OCI-LY7 (cell line): ENCODE results near the gene IGF1R. TPM values are rescaled to one million over a fixed set of nuclear protein-coding genes. Genes with fewer than 3 reads are reported as not detected.

ENCODE experiments used
- BruUV-seq: library from RNA; stranded (reverse); fragments of 400-500 nt; replicated peaks from 2 replicates; lab custom pipeline; 2021; lab: Mats Ljungman, UMichigan
- CTCF ChIA-PET: fragments of 300-600 bp; sonication (Branson Sonifier 250); formaldehyde crosslinking; loops from one replicate; lab custom pipeline; 2022; ENCODE audit warnings: antibody characterized with exemption; ENCODE audit not compliant: unreplicated experiment; lab: Charles Lee
- POLR2A ChIA-PET: fragments of 300-600 bp; sonication (Branson Sonifier 250); formaldehyde crosslinking; loops from one replicate; lab custom pipeline; 2022; ENCODE audit warnings: antibody characterized with exemption; lab: Charles Lee
- DNase-seq: peaks from one replicate; pipeline ENCODE4 v3.0.0-alpha.2; 2015; ENCODE audit warnings: low spot score
- H2AFZ ChIP-seq: fragments of 200-600 bp; sonication (generic), shearing (Covaris generic); 2 replicates; pipeline ENCODE4 v1.6.1; 2014; ENCODE audit warnings: mild to moderate bottlenecking, antibody characterized with exemption, low read length, moderate library complexity
- H3K27ac ChIP-seq: fragments of 200-600 bp; sonication (generic); 2 replicates; pipeline ENCODE4 v1.5.1; 2014; ENCODE audit warnings: mixed run types, low read depth, mild to moderate bottlenecking, moderate library complexity, low read length, inconsistent platforms; ENCODE audit not compliant: poor library complexity, severe bottlenecking
- H3K36me3 ChIP-seq: fragments of 200-600 bp; sonication (generic); 2 replicates; pipeline ENCODE4 v1.6.1; 2014; ENCODE audit warnings: mild to moderate bottlenecking, antibody characterized with exemption, low read length, moderate library complexity, mixed read lengths; ENCODE audit not compliant: insufficient read depth
- H3K4me1 ChIP-seq: fragments of 200-600 bp; sonication (generic); 2 replicates; pipeline ENCODE4 v1.5.1; 2014; ENCODE audit warnings: mild to moderate bottlenecking, low read length; ENCODE audit not compliant: insufficient read depth, poor library complexity, severe bottlenecking
- H3K4me2 ChIP-seq: fragments of 200-600 bp; sonication (generic); 2 replicates; pipeline ENCODE4 v1.6.1; 2014; ENCODE audit warnings: mild to moderate bottlenecking, low read length
- H3K4me3 ChIP-seq: fragments of 200-600 bp; sonication (generic); 2 replicates; pipeline ENCODE4 v1.5.1; 2014; ENCODE audit warnings: mild to moderate bottlenecking, low read depth, low read length; ENCODE audit not compliant: poor library complexity, severe bottlenecking
- H3K79me2 ChIP-seq: fragments of 200-600 bp; sonication (generic); 2 replicates; pipeline ENCODE4 v1.6.1; 2016; ENCODE audit warnings: low read depth, mild to moderate bottlenecking, low read length, moderate library complexity, mixed read lengths; ENCODE audit not compliant: insufficient read depth
- H3K9me2 ChIP-seq: fragments of 200-600 bp; sonication (generic); 2 replicates; pipeline ENCODE4 v1.6.1; 2016; ENCODE audit warnings: mild to moderate bottlenecking, low read length, mixed read lengths; ENCODE audit not compliant: insufficient read depth
- H3K9me3 ChIP-seq: fragments of 200-600 bp; sonication (generic); 2 replicates; pipeline ENCODE4 v1.6.1; 2014; ENCODE audit warnings: mild to moderate bottlenecking, mixed run types, low read length, mixed read lengths
- H4K20me1 ChIP-seq: fragments of 200-600 bp; sonication (generic); 2 replicates; pipeline ENCODE4 v1.6.1; 2014; ENCODE audit warnings: mild to moderate bottlenecking, antibody characterized with exemption, low read length, moderate library complexity, mixed read lengths; ENCODE audit not compliant: insufficient read depth
- EZH2phosphoT487 ChIP-seq: fragments of 200-600 bp; sonication (generic); IDR thresholded peaks from 2 replicates; pipeline ENCODE4 v1.6.1; 2018; ENCODE audit warnings: low read depth, borderline replicate concordance, mild to moderate bottlenecking, mixed run types, antibody characterized with exemption, low read length, moderate library complexity, mixed read lengths
- intact Hi-C: fragments of 100-400 bp; cut with micrococcal nuclease; formaldehyde crosslinking; loops from one replicate; pipeline ENCODE4 v1.10.0; 2022; ENCODE audit not compliant: unreplicated experiment
- total RNA-seq, 2 experiments: library from RNA; depleted of rRNA in 1 of 2; stranded (reverse); fragments of >200 nt in 1 of 2; shearing (Covaris generic) in 1 of 2; gene quantifications; 2 replicates each; pipeline ENCODE4 v1.2.3, GENCODE V29; 2014 to 2022
- TF ChIP-seq, protein P1 (sequence below): fragments of 200-600 bp; sonication (generic); conservative IDR thresholded peaks from 2 replicates; pipeline ENCODE4 v1.5.1; 2014; ENCODE audit warnings: mild to moderate bottlenecking, antibody characterized with exemption, low read length, moderate library complexity, mixed read lengths

The IGF1R gene
- total RNA-seq, 2 experiments from 2014 or later = 26.5 to 29.1 TPM

DNA sequence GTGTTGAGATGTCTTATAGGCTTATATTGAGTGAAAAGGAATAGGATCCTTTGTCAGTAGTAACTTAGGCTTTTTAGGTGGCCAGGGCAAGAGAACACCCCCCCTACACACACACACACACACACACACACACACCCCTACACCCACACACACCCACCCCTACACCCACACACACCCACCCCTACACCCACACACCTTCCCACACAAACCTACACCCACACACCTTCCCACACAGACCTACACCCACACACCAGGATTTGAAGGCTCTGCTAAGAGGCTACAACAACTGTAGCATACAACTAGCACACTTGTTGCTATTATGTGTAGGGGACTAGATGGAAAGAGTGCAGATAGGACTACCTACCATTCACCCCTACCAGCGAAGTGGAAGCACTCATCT is 186.6 kb downstream of the IGF1R start:
- no TSS peak for BruUV-seq
- no peak overlapping the region for H3K27ac ChIP-seq
- intact Hi-C loops = no loop called here
- 0 out of 2 replicates have a peak, but pooled peaks cover 3% of the 10 kb centered on the region for H3K9me2 ChIP-seq
- no peaks in the 10 kb centered on the region for H3K36me3 ChIP-seq
- peaks cover 11% of the 10 kb centered on the region; the same call in 1 of the 2 replicates for H3K9me3 ChIP-seq
- ChIA-PET CTCF (no interaction called here), POLR2A (no interaction called here)
- DNase-seq = no peak
- H3K4me1 ChIP-seq = no peaks in the 10 kb centered on the region
- no peak overlapping the region for H3K4me3 ChIP-seq
- no peaks in the 10 kb centered on the region for H3K79me2 ChIP-seq
- TF ChIP-seq EZH2phosphoT487 = no peak
- TF ChIP-seq, protein P1, sequence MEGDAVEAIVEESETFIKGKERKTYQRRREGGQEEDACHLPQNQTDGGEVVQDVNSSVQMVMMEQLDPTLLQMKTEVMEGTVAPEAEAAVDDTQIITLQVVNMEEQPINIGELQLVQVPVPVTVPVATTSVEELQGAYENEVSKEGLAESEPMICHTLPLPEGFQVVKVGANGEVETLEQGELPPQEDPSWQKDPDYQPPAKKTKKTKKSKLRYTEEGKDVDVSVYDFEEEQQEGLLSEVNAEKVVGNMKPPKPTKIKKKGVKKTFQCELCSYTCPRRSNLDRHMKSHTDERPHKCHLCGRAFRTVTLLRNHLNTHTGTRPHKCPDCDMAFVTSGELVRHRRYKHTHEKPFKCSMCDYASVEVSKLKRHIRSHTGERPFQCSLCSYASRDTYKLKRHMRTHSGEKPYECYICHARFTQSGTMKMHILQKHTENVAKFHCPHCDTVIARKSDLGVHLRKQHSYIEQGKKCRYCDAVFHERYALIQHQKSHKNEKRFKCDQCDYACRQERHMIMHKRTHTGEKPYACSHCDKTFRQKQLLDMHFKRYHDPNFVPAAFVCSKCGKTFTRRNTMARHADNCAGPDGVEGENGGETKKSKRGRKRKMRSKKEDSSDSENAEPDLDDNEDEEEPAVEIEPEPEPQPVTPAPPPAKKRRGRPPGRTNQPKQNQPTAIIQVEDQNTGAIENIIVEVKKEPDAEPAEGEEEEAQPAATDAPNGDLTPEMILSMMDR = no peak
- no peaks in the 10 kb centered on the region for H4K20me1 ChIP-seq
- H2AFZ ChIP-seq = no peak overlapping the region
- no peak overlapping the region for H3K4me2 ChIP-seq

DNA sequence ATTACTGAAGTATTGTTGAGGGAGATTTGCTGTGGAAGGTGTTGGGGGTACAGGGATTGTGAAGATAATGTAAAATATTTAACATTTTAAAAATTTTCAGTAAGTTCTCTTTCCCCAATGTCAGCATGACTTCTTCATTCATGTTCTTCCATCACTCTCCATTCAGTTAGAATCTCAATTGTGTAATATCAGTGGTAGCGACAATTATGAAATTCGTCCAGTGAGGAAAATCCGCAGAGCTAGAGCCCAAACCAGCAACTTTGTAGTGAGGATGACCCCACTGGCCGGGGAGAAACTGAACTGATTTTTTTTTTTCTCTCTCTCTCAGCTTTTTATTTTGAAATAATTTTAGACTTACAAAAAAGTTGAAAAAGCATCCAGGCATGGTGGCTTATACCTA is 187.5 kb downstream of the IGF1R start:
- H2AFZ ChIP-seq = no peak overlapping the region
- DNase-seq = no peak
- ChIA-PET CTCF (no interaction called here), POLR2A (no interaction called here)
- H3K4me1 ChIP-seq = no peaks in the 10 kb centered on the region
- no peaks in the 10 kb centered on the region for H3K79me2 ChIP-seq
- BruUV-seq = no TSS peak
- 0 out of 2 replicates have a peak, but pooled peaks cover 3% of the 10 kb centered on the region for H3K9me2 ChIP-seq
- H3K4me3 ChIP-seq = no peak overlapping the region
- peaks cover 10% of the 10 kb centered on the region; the same call in 1 of the 2 replicates for H3K9me3 ChIP-seq
- H3K4me2 ChIP-seq = no peak overlapping the region
- TF ChIP-seq EZH2phosphoT487 = no peak
- TF ChIP-seq, protein P1 = no peak
- H4K20me1 ChIP-seq = no peaks in the 10 kb centered on the region
- no peaks in the 10 kb centered on the region for H3K36me3 ChIP-seq
- H3K27ac ChIP-seq = no peak overlapping the region
- intact Hi-C loops = no loop called here

DNA sequence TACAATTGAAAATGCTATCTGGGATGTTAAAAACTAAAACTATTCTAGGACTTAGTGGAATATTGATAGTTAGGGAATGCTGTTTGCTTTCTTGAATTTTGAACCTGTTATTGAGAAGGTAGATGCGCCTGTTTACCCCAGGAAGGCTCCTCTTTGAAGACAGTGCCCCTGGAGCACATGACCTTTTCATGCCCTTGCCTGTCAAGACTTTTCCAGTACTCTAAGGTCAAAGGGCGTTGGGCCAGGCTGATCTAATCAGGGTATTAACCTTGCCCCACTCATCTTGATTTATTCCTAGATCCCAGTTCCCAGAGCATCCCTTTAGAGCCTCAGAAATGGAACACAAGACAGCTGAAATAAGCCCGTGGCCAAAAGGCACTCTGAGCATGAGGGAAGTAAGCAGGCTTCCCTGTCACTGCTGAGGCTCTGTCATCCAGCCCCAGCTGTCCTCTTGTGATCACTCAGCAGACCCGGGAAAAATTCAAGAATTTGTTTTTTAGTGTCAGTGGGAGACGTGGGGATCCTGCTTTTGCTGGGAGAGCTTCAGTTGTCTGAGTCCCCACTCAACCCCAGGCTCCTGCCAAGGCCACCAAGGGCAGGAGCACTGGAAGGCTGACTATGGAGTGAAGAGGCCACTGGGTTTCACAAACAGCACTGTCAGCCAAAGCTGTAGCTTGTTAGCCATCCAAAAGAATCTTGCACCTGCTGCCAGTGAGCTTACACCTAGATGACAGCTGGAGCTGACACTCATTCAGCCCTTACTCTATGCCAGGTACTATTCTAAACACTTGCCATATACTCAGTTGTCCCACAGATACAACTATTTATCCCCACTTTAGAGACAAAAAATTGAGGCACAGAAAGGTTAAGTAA is 190.3 kb downstream of the IGF1R start:
- Histone ChIP-seq H3K27ac (no peak overlapping the region), H3K4me3 (no peak overlapping the region), H3K36me3 (no peaks in the 10 kb centered on the region), H2AFZ (no peak overlapping the region), H3K9me3 (no peaks in the 10 kb centered on the region), H3K9me2 (0 out of 2 replicates have a peak, but pooled peaks cover 3% of the 10 kb centered on the region), H3K79me2 (no peaks in the 10 kb centered on the region), H3K4me2 (no peak overlapping the region), H4K20me1 (no peaks in the 10 kb centered on the region), H3K4me1 (no peaks in the 10 kb centered on the region)
- intact Hi-C loops = no loop called here
- no peak for TF ChIP-seq EZH2phosphoT487
- TF ChIP-seq, protein P1 = no peak
- DNase-seq = no peak
- CTCF ChIA-PET = no interaction called here
- POLR2A ChIA-PET = interaction anchor here (0.6 kb wide), 1 partner anchor 20 kb away, joined by 3 read pairs; no protein-coding TSS in a partner anchor
- no TSS peak for BruUV-seq
